ENCODE measurements around the gene USP24.

DNA sequence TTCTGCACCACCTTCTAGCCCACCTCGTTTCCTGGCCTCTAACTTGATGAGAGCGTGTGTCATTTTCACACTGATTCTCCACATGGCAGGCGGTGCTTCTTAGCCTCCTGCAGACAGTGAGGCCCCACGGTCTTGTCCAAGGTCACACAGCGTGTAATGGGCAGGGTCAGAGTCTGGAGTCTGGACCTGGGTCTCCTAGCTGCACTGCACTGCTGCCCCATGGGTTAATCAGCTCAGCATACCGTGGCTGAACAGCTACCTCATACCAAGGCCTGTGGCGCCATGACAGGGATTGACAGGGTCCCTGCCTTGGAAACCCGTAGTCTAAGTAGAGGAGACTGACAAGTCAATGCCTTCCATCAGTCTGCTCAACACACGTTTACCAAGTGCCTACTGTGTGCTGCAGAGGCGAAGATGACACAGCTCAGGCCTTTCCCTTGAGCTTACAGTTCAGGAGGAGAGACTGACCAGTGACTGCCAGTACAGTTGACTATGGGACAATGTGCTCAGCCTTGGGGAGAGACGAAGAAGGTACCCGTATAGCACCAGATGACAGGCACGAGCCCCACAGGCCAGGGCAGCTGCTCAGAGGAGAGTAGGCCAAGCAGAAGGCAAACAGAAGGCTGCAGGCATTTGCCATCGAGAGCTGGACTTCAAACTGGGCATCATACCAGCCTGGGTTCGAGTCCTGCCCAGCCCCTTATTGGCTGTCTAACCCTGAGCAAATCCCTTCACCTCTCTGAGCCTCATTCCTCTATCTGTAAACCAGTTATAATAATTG lies 170.4 kb downstream of the USP24 start:
- TF ChIP-seq, protein P1, sequence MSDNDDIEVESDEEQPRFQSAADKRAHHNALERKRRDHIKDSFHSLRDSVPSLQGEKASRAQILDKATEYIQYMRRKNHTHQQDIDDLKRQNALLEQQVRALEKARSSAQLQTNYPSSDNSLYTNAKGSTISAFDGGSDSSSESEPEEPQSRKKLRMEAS (CRISPR knock-in tag; IDR thresholded peaks at IDR 0.05): no peak
- TF ChIP-seq, protein P2, sequence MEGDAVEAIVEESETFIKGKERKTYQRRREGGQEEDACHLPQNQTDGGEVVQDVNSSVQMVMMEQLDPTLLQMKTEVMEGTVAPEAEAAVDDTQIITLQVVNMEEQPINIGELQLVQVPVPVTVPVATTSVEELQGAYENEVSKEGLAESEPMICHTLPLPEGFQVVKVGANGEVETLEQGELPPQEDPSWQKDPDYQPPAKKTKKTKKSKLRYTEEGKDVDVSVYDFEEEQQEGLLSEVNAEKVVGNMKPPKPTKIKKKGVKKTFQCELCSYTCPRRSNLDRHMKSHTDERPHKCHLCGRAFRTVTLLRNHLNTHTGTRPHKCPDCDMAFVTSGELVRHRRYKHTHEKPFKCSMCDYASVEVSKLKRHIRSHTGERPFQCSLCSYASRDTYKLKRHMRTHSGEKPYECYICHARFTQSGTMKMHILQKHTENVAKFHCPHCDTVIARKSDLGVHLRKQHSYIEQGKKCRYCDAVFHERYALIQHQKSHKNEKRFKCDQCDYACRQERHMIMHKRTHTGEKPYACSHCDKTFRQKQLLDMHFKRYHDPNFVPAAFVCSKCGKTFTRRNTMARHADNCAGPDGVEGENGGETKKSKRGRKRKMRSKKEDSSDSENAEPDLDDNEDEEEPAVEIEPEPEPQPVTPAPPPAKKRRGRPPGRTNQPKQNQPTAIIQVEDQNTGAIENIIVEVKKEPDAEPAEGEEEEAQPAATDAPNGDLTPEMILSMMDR (IDR thresholded peaks at IDR 0.05): no peak
- TF ChIP-seq, protein P3, sequence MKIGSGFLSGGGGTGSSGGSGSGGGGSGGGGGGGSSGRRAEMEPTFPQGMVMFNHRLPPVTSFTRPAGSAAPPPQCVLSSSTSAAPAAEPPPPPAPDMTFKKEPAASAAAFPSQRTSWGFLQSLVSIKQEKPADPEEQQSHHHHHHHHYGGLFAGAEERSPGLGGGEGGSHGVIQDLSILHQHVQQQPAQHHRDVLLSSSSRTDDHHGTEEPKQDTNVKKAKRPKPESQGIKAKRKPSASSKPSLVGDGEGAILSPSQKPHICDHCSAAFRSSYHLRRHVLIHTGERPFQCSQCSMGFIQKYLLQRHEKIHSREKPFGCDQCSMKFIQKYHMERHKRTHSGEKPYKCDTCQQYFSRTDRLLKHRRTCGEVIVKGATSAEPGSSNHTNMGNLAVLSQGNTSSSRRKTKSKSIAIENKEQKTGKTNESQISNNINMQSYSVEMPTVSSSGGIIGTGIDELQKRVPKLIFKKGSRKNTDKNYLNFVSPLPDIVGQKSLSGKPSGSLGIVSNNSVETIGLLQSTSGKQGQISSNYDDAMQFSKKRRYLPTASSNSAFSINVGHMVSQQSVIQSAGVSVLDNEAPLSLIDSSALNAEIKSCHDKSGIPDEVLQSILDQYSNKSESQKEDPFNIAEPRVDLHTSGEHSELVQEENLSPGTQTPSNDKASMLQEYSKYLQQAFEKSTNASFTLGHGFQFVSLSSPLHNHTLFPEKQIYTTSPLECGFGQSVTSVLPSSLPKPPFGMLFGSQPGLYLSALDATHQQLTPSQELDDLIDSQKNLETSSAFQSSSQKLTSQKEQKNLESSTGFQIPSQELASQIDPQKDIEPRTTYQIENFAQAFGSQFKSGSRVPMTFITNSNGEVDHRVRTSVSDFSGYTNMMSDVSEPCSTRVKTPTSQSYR (CRISPR knock-in tag; IDR thresholded peaks at IDR 0.05): no peak
- no peak for TF ChIP-seq GABPB1 (CRISPR knock-in tag; IDR thresholded peaks at IDR 0.05)
- no peak for TF ChIP-seq FOXJ3 (CRISPR knock-in tag; IDR thresholded peaks at IDR 0.05; ENCODE audit: borderline replicate concordance)
- no peak for TF ChIP-seq PRRX2 (CRISPR knock-in tag; IDR thresholded peaks at IDR 0.05)
- TF ChIP-seq MXD4 (CRISPR knock-in tag; IDR thresholded peaks at IDR 0.05; ENCODE audit: borderline replicate concordance): no peak
- TF ChIP-seq, protein P4, sequence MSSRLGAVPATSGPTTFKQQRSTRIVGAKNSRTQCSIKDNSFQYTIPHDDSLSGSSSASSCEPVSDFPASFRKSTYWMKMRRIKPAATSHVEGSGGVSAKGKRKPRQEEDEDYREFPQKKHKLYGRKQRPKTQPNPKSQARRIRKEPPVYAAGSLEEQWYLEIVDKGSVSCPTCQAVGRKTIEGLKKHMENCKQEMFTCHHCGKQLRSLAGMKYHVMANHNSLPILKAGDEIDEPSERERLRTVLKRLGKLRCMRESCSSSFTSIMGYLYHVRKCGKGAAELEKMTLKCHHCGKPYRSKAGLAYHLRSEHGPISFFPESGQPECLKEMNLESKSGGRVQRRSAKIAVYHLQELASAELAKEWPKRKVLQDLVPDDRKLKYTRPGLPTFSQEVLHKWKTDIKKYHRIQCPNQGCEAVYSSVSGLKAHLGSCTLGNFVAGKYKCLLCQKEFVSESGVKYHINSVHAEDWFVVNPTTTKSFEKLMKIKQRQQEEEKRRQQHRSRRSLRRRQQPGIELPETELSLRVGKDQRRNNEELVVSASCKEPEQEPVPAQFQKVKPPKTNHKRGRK (CRISPR knock-in tag; IDR thresholded peaks at IDR 0.05; ENCODE audit: borderline replicate concordance): no peak
- no peak for TF ChIP-seq CREM (CRISPR knock-in tag; IDR thresholded peaks at IDR 0.05)
- TF ChIP-seq, protein P5, sequence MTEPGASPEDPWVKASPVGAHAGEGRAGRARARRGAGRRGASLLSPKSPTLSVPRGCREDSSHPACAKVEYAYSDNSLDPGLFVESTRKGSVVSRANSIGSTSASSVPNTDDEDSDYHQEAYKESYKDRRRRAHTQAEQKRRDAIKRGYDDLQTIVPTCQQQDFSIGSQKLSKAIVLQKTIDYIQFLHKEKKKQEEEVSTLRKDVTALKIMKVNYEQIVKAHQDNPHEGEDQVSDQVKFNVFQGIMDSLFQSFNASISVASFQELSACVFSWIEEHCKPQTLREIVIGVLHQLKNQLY (CRISPR knock-in tag; IDR thresholded peaks at IDR 0.05): no peak
